ENCODE measurements around the gene SLC26A1.

SLC26A1 gene

GRCh38 chr4:960140-960635 is 33.0 kb downstream of the SLC26A1 start:
- peaks cover 49 to 88% (median 81%) of the 10 kb centered on the region in 11 experiments for H3K36me3 ChIP-seq
- H3K4me2 ChIP-seq = no peak overlapping the region
- TF ChIP-seq Cebpa-rat (IDR thresholded peaks at IDR 0.05) = no peak
- H3K4me1 ChIP-seq = no peaks in the 10 kb centered on the region
- no peaks in the 10 kb centered on the region for H3K27me3 ChIP-seq
- H3K4me3 ChIP-seq = no peak overlapping the region
- H3K27ac ChIP-seq = no peak overlapping the region
- H3K9ac ChIP-seq = no peak overlapping the region
- peaks cover 0 to 91% (median 27%) of the 10 kb centered on the region in 11 experiments; a peak in 14 of 22 replicates for H4K20me1 ChIP-seq
- no peaks in the 10 kb centered on the region for H3K9me3 ChIP-seq (replicated peaks in 1 of 11)

GRCh38 chr4:959338-960139 is 33.7 kb downstream of the SLC26A1 start:
- Histone ChIP-seq H3K9me3 (replicated peaks in 1 of 11) (no peaks in the 10 kb centered on the region), H4K20me1 (peaks cover 0 to 91% (median 24%) of the 10 kb centered on the region in 11 experiments; a peak in 14 of 22 replicates), H3K27ac (no peak overlapping the region), H3K36me3 (peaks cover 46 to 88% (median 75%) of the 10 kb centered on the region in 11 experiments), H3K27me3 (no peaks in the 10 kb centered on the region), H3K9ac (no peak overlapping the region), H3K4me3 (no peak overlapping the region), H3K4me2 (no peak overlapping the region), H3K4me1 (no peaks in the 10 kb centered on the region)
- TF ChIP-seq Cebpa-rat (IDR thresholded peaks at IDR 0.05) = no peak

GRCh38 chr4:958696-959337 is 34.4 kb downstream of the SLC26A1 start:
- Histone ChIP-seq H3K9ac (no peak overlapping the region), H3K4me3 (no peak overlapping the region), H3K36me3 (peaks cover 41 to 87% (median 70%) of the 10 kb centered on the region in 11 experiments), H3K27ac (no peak overlapping the region), H3K27me3 (no peaks in the 10 kb centered on the region), H3K4me2 (no peak overlapping the region), H4K20me1 (peaks cover 0 to 89% (median 23%) of the 10 kb centered on the region in 11 experiments; a peak in 14 of 22 replicates), H3K9me3 (replicated peaks in 1 of 11) (no peaks in the 10 kb centered on the region), H3K4me1 (no peaks in the 10 kb centered on the region)
- no peak for TF ChIP-seq Cebpa-rat (IDR thresholded peaks at IDR 0.05)

- Histone ChIP-seq H3K27ac (no peak overlapping the region), H3K9me3 (replicated peaks in 1 of 11) (no peaks in the 10 kb centered on the region), H3K36me3 (peaks cover 36 to 87% (median 65%) of the 10 kb centered on the region in 11 experiments), H3K4me2 (no peak overlapping the region), H3K4me1 (no peaks in the 10 kb centered on the region), H4K20me1 (peaks cover 0 to 84% (median 21%) of the 10 kb centered on the region in 11 experiments; a peak in 14 of 22 replicates), H3K27me3 (no peaks in the 10 kb centered on the region), H3K4me3 (no peak overlapping the region), H3K9ac (no peak overlapping the region)
- no peak for TF ChIP-seq Cebpa-rat (IDR thresholded peaks at IDR 0.05)
These were observed 34.9 kb downstream of the SLC26A1 start for GRCh38 chr4:958314-958665.

- Histone ChIP-seq H3K9ac (no peak overlapping the region), H3K27ac (no peak overlapping the region), H4K20me1 (peaks cover 0 to 79% (median 20%) of the 10 kb centered on the region in 11 experiments; a peak in 14 of 22 replicates), H3K36me3 (peaks cover 33 to 86% (median 59%) of the 10 kb centered on the region in 11 experiments), H3K27me3 (no peaks in the 10 kb centered on the region), H3K4me3 (no peak overlapping the region), H3K4me2 (no peak overlapping the region), H3K9me3 (replicated peaks in 1 of 11) (no peaks in the 10 kb centered on the region), H3K4me1 (no peaks in the 10 kb centered on the region)
- no peak for TF ChIP-seq Cebpa-rat (IDR thresholded peaks at IDR 0.05)
These were observed 35.5 kb downstream of the SLC26A1 start for GRCh38 chr4:957581-958313.

- TF ChIP-seq Cebpa-rat (IDR thresholded peaks at IDR 0.05) = no peak
- Histone ChIP-seq H3K9ac (no peak overlapping the region), H3K4me2 (no peak overlapping the region), H3K27ac (no peak overlapping the region), H3K36me3 (peaks cover 28 to 81% (median 54%) of the 10 kb centered on the region in 11 experiments), H3K27me3 (no peaks in the 10 kb centered on the region), H4K20me1 (peaks cover 0 to 74% (median 15%) of the 10 kb centered on the region in 11 experiments; a peak in 14 of 22 replicates), H3K9me3 (replicated peaks in 1 of 11) (no peaks in the 10 kb centered on the region), H3K4me3 (no peak overlapping the region), H3K4me1 (no peaks in the 10 kb centered on the region)
These were observed 36.0 kb downstream of the SLC26A1 start for GRCh38 chr4:957231-957580.

GRCh38 chr4:956531-957230 is 36.5 kb downstream of the SLC26A1 start:
- no peaks in the 10 kb centered on the region for H3K9me3 ChIP-seq (replicated peaks in 1 of 11)

GRCh38 chr4:955931-956381 is 37.2 kb downstream of the SLC26A1 start:
- no peak overlapping the region for H3K27ac ChIP-seq
- no peak overlapping the region for H3K9ac ChIP-seq

More at GRCh38 chr4:956531-957230, 36.5 kb downstream of the SLC26A1 start:
- H3K27ac ChIP-seq = no peak overlapping the region
- H3K27me3 ChIP-seq = no peaks in the 10 kb centered on the region
- H3K4me2 ChIP-seq = no peak overlapping the region
- no peak for TF ChIP-seq Cebpa-rat (IDR thresholded peaks at IDR 0.05)
- H3K36me3 ChIP-seq = peaks cover 23 to 76% (median 48%) of the 10 kb centered on the region in 11 experiments
- no peaks in the 10 kb centered on the region for H3K4me1 ChIP-seq
- H4K20me1 ChIP-seq = peaks cover 0 to 74% (median 15%) of the 10 kb centered on the region in 11 experiments; a peak in 14 of 22 replicates
- H3K9ac ChIP-seq = no peak overlapping the region
- H3K4me3 ChIP-seq = no peak overlapping the region

More at GRCh38 chr4:955931-956381, 37.2 kb downstream of the SLC26A1 start:
- peaks cover 21 to 75% (median 42%) of the 10 kb centered on the region in 11 experiments for H3K36me3 ChIP-seq
- H3K27me3 ChIP-seq = no peaks in the 10 kb centered on the region
- no peak overlapping the region for H3K4me2 ChIP-seq
- H3K4me1 ChIP-seq = no peaks in the 10 kb centered on the region
- peaks cover 0 to 74% (median 15%) of the 10 kb centered on the region in 11 experiments; a peak in 14 of 22 replicates for H4K20me1 ChIP-seq
- no peak for TF ChIP-seq Cebpa-rat (IDR thresholded peaks at IDR 0.05)
- no peak overlapping the region for H3K4me3 ChIP-seq
- no peaks in the 10 kb centered on the region for H3K9me3 ChIP-seq (replicated peaks in 1 of 11)

All from BLaER1 treated with 17β-estradiol and CSF1 and Interleukin-3, amounts not matched to agents 10 nM and 100 nM (cell line).